Fibroblast of villous mesenchyme (primary cell): Measurements from ENCODE around the gene PIGM. TPM values are rescaled to one million over a fixed set of nuclear protein-coding genes. Genes with fewer than 3 reads are reported as not detected.

Experiments used
- DNase-seq: peaks from one replicate; pipeline ENCODE4 v3.0.0-alpha.2; 2010; ENCODE audit warnings: low read depth
- H3K4me3 ChIP-seq: 2 replicates; pipeline ENCODE4 v1.5.1; 2011; ENCODE audit warnings: low read depth, mild to moderate bottlenecking, low read length
- CTCF ChIP-seq: IDR thresholded peaks from 2 replicates; pipeline ENCODE4 v1.5.1; 2012; ENCODE audit warnings: low read depth, mild to moderate bottlenecking, low read length; ENCODE audit not compliant: insufficient read depth
- total RNA-seq: library from RNA; depleted of rRNA; stranded (reverse); fragments of >200 nt; gene quantifications from 2 replicates; pipeline ENCODE4 v1.2.3, GENCODE V29; 2012

PIGM gene
- total RNA-seq, 1 donor, result 6.0 TPM

- DNase-seq, result no peak
- no peak for TF ChIP-seq CTCF
- H3K4me3 ChIP-seq, result no peak overlapping the region
These were observed 22.7 kb downstream of the PIGM start for GRCh38 chr1:160009081-160009480.

- DNase-seq, result peak; percentile 34
- H3K4me3 ChIP-seq, result no peak overlapping the region
- TF ChIP-seq CTCF, result peak; percentile 63
These were observed 24.1 kb downstream of the PIGM start for GRCh38 chr1:160007577-160008200.

- DNase-seq, result peak; percentile 62
- no peak overlapping the region for H3K4me3 ChIP-seq
These were observed 25.4 kb downstream of the PIGM start for GRCh38 chr1:160006312-160006940.

GRCh38 chr1:160005070-160005469 is 26.7 kb downstream of the PIGM start:
- no peak for DNase-seq
- TF ChIP-seq CTCF, result no peak
- no peak overlapping the region for H3K4me3 ChIP-seq

More at GRCh38 chr1:160006312-160006940, 25.4 kb downstream of the PIGM start:
- peak; percentile 95 for TF ChIP-seq CTCF

GRCh38 chr1:160004425-160004824 is 27.4 kb downstream of the PIGM start:
- DNase-seq, result no peak
- TF ChIP-seq CTCF, result no peak
- H3K4me3 ChIP-seq, result no peak overlapping the region

- DNase-seq, result no peak
- TF ChIP-seq CTCF, result no peak
- H3K4me3 ChIP-seq, result no peak overlapping the region
These were observed 27.8 kb downstream of the PIGM start for GRCh38 chr1:160004001-160004400.

GRCh38 chr1:160001440-160001839 is 30.4 kb downstream of the PIGM start:
- no peak for TF ChIP-seq CTCF
- no peak for DNase-seq
- H3K4me3 ChIP-seq, result no peak overlapping the region
